Activated gamma-delta T cell treated with anti-CD3 and anti-CD28 coated beads, Interleukin-2, amount 50 U/mL, for 16 hours (primary cell): ENCODE measurements around the gene ANGPTL5.
"Not testable (repeated sequence)": the region's sequence is repeated elsewhere in the genome, so short reads cannot be mapped to it uniquely, and the experiment has no call there.

Source experiments
- DNase-seq: peaks from one replicate; pipeline ENCODE4 v3.0.0-alpha.2; 2020; ENCODE audit warnings: low read depth

ANGPTL5 gene

DNA sequence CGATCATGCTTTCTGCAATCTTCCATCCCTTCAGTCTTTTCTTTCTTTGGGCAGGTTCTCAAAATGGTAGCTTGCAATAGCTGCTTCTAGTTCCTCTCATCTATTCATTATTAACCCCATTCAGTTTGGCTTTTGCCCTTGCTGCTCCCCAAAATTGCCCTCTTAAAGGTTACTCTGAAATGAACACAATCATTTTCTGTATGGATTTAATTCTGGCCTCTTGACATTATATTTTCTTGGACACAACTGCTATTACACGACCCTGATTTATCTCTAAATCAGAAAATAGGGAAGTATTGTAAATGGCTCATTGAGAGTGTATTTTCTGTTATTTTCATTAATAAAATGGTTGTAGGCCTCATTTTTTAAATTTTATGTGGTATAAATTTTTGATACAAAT is at the start of gene ANGPTL5:
Gene ANGPTL5, minus strand, starts transcription at position 101 of the 400 bp plus-strand sequence. CDS start 8,613 bp downstream, outside the sequence.
- DNase-seq: no peak

DNA sequence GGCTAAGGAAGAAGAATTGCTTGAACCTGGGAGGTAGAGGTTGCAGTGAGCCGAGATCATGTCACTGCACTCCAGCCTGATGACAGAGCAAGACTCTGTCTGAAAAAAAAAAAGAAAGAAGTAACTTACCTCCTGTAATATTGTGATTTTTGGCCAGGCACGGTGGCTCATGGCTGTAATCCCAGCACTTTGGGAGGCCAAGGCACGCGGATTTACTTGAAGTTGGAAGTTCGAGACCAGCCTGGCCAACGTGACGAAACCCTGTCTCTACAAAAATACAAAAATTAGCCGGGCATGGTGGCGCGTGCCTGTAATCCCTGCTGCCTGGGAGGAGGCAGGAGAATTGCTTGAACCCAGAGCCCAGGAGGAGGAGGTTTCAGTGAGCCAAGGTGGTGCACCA is 47.9 kb upstream of the ANGPTL5 start:
- not testable (repeated sequence) for DNase-seq

- DNase-seq: no peak
Measured at GRCh38 chr11:101960231-101960630, 43.9 kb upstream of the ANGPTL5 start.

- DNase-seq: no peak
Measured at GRCh38 chr11:101955701-101956100, 39.4 kb upstream of the ANGPTL5 start.

DNA sequence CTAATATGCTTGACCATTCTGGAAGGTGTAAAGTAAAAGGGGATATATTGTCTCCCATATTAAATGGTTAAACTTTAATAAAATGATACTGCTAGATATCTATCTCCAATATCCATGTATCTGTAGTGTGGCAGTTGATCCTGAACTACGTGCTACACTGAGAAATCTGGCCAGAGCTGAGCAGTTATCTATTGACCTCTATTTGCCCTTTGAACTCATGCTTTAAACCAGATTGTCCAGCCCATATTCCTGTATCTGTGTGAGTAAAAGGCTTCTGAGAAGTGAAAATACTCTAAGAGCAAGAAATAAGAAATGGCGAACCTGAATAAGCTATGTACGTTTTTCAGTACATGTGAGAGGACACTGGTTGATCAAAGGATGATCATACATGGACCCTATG is 39.0 kb upstream of the ANGPTL5 start:
- DNase-seq: no peak

DNA sequence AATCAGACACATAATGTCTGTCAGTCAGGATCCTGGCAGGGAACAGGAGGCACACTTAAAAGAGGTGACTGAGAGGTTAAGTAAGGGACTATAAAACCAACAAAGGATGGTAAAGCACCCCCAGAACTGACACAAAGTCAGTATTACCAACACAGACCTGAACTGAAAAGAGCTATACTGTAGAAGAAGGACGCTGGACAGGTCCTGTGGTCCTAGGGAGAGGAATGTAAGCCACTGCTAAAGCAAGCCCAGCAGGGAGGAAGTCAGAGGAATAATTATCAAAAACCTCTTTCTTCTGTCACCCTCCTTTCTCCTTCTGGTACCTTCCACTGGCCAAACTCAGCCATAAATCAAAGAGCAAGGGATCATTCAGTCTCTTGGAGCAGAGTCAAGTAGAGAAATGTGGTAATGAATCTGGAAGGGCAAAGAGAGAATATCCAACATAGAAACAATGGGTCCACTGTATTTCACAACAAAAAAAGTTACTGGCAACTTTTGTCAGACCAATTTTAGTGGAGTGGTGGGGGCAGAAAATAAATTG is 33.4 kb upstream of the ANGPTL5 start:
- DNase-seq: no peak

GRCh38 chr11:101945448-101945847 is 29.1 kb upstream of the ANGPTL5 start:
- no peak for DNase-seq

DNA sequence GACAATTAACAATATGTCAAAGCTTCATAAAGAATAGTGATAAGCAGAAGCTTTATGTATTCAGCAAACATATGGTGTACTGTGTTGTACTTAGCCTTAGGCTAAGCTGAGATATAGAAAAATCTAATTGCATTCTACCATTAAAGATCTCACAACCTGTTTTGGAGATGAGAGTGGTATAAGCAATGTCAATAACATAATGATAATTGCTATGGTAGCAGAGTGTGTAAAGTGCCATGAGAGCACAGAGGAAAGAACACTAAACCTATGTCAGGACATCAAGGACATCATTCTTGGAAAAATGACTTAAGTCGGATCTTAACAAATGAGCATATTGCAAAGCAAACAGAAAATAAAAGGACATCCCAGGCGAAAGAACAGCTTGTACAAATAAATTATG is 28.6 kb upstream of the ANGPTL5 start:
- no peak for DNase-seq

- DNase-seq: no peak
Measured at GRCh38 chr11:101940901-101941520, 24.7 kb upstream of the ANGPTL5 start.

- no peak for DNase-seq
Measured at GRCh38 chr11:101931692-101932091, 15.4 kb upstream of the ANGPTL5 start.

DNA sequence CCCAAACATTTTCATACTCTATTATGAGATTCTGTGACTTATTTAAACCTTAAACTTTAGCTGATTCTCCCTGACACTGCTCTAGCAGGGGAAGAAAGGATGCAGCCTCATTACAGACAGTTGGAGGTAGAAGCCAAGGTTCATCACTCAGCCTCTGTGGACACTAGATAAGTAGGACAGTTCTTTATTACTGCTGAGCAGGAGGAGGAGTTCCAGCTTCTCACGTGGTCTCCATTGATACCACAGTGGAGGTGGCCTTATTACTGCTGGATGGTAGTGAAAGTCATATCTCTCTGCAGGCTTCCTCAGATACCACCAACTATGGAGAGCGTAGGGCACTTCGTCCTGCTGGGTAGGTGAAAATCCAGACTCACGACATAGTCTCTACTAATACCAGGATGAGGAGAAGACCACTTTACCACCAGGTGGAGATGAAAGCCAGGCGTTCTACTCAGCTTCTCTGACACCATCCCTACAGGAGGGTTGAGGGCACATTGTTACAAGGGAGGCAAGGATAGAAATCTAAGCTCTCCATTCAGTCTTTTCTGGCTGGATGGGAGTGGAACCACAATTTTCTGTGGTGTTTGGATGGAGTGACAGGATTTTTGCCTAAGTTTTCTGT is 13.1 kb upstream of the ANGPTL5 start:
- no peak for DNase-seq

DNA sequence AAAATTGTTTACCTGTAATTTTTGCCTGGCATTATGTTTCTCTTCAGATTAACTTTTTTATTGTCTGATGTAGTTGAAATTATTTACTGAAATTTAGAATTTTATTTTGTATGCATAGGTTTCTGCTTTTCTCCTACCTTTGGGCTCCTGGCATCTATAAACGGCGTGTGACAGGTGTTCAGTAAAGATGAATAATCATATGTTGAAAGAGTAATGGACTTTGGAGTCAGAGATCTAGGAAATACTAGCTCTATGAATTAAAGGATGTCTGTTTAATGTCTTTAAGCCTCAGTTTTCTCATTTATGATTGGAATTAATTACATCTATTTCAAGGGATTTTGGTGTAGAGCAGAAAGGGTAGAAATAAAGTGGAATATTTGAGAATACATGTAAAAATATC is 7.2 kb upstream of the ANGPTL5 start:
- no peak for DNase-seq

DNA sequence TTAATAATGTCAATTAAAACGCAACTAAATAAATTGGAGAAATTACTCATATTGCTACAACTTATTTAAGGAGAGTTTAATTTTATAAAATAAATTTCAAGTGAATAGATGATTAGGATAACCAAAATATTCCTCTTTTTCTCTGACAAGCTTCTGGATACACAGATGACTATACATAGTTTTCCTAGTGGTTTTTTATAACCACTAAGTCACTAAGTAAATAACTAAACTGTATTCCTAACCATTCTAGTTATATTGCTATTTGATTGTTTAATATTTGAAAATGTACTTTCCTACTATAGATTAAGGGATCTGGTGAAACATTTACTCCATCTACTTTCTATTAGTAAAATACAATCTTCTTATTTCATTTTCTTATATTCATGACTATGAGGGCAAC is 4.7 kb upstream of the ANGPTL5 start:
- DNase-seq: no peak

GRCh38 chr11:101917226-101917625 is 904 bp upstream of the ANGPTL5 start:
- DNase-seq: no peak

DNA sequence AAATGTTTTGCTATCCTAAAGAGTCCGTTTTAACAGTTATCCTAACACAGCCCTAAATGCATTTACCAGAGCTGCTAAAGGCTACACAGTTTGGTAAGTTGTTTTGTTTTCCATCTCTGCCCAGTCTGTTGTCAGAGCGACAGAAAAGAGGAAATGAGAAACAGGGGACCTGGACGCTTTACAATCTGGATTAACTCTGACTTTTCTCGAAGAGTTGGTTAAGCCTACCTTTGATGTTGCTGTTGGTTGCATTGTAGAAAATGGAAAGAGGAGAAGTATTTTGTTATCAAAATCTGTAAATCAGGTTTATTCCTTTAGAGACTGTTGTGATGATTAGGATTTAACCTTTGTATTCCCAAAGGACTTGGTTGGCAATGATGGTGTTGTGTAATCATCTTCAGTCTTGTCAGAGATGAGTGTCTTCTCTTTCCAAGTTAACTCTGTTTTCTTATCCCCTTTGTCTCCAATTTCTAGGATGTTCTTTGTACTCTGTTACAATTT is 481 bp downstream of the ANGPTL5 start:
- DNase-seq: no peak

DNA sequence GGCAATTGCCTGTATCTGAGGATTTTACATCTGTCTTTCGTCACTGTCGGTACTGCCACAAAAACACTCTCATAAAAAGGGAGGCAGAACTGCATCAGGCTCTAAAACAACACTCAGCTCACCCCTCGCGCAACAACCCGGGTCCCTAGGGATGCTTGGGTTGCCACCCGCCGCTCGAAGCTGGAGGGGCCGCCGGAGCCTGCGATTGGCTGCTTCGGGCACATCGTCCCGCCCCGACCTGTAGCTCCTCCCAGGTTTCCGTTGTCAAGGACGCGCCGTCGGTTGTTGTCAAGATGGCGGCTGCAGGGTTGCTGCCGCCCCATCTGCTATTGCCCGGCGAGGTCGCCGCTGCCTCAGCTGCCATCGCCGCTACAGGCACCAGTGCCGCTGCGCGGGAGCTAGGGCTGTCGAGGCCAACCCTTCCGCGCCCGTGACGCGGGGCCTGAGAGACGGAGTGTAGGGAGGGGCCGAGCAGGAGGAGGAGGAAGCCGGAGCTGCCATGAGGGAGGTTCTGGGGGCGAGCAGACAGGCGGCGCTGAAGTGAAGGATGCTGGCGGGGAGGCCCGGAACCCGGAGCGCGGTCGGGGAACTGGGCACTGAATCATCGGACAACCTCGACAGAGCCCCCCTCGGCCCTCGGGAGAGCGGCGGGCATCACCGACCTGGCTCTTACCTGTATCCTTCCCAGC is 1.4 kb downstream of the ANGPTL5 start, which contains the start of gene CEP126:
Gene CEP126, plus strand, starts transcription at position 273 of the 689 bp plus-strand sequence. Its CDS starts 275 bp downstream, at position 548.
- peak; percentile 88 for DNase-seq

- DNase-seq: no peak
Measured at GRCh38 chr11:101914341-101914737, 2.0 kb downstream of the ANGPTL5 start.

- no peak for DNase-seq
Measured at GRCh38 chr11:101913656-101914055, 2.7 kb downstream of the ANGPTL5 start.

DNA sequence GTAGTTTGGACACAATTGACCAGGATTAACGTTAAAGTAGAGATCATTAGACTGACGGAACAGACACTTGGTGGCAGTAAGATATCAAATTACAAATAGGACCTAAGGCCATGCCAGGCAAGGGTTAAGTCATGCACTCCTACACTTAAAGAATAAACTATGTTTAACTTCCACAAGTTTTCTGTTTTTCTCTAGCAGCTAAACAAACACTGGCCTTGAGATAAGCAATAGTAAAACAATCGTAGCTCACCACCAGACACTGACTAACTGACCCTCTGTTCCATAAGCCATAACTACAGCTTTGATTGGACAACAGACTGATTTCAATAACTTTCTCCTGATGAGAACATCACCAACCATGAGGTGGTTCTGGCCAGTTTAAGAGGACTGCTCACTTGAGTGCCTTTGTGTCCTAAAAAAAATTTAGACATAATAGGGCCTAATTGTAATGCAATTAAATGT is 3.5 kb downstream of the ANGPTL5 start:
- DNase-seq: no peak

GRCh38 chr11:101909087-101909486 is 7.2 kb downstream of the ANGPTL5 start:
- no peak for DNase-seq

- no peak for DNase-seq
Measured at GRCh38 chr11:101907815-101908214, 8.5 kb downstream of the ANGPTL5 start.

GRCh38 chr11:101894505-101894904 is 21.8 kb downstream of the ANGPTL5 start:
- no peak for DNase-seq

DNA sequence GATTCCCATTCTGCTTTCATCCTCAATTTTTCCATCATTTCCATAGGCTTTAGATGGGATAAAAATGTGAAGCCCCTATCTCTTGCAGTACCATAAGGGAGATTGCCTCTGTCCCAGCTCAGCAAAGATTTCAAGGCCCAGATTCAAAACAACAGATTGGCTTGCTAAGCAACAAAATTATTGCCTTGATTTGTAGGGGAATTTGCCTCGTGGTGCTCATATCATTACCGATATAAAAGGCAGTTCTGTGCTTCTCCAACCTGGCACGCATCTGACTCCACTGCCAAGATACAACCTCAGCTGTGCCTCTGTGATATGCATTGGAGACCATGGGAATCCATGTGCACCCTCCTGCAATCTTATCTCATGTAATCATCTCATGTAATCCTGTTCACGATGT is 26.6 kb downstream of the ANGPTL5 start:
- no peak for DNase-seq
